IMR-90 (cell line): ENCODE data around the gene UBALD1. TPM values are rescaled to one million over a fixed set of nuclear protein-coding genes. Genes with fewer than 3 reads are reported as not detected.

ENCODE experiments used
- ATAC-seq: fragments of 200-7000 bp; cut with Tn5 transposase; 2 replicates; pipeline ENCODE4 v1.9.1; 2020; ENCODE audit warnings: low read depth, mild to moderate bottlenecking, moderate library complexity
- BruUV-seq: library from RNA; stranded (reverse); fragments of 400-500 nt; replicated peaks from 2 replicates; lab custom pipeline; 2021; lab: Mats Ljungman, UMichigan
- CTCF ChIA-PET: fragments of 300-600 bp; formaldehyde crosslinking; extraction: SDS; loops from one replicate; lab custom pipeline; 2021; ENCODE audit warnings: antibody characterized with exemption; lab: Yijun Ruan, JAX
- POLR2A ChIA-PET: fragments of 300-600 bp; sonication (Branson Sonifier 250); formaldehyde crosslinking; loops from one replicate; lab custom pipeline; 2022; ENCODE audit warnings: antibody characterized with exemption; ENCODE audit not compliant: unreplicated experiment; lab: Charles Lee
- DNase-seq: peaks from one replicate; pipeline ENCODE4 v3.0.0; 2013
- H2AFZ ChIP-seq: replicated peaks from 2 replicates; pipeline ENCODE3; 2013; ENCODE audit warnings: low read length, mild to moderate bottlenecking; ENCODE audit not compliant: poor library complexity
- H2AK5ac ChIP-seq: 2 replicates; pipeline ENCODE4 v1.6.1; 2013; ENCODE audit warnings: low read depth, low read length, inconsistent platforms
- H2AK9ac ChIP-seq: replicated peaks from 2 replicates; pipeline ENCODE3; 2013; ENCODE audit warnings: mild to moderate bottlenecking, low read depth, low read length, moderate library complexity; ENCODE audit not compliant: poor library complexity
- H2BK120ac ChIP-seq: 2 replicates; pipeline ENCODE4 v1.6.1; 2013; ENCODE audit warnings: low read depth, low read length, inconsistent platforms
- H2BK15ac ChIP-seq: 3 replicates; pipeline ENCODE4 v1.6.1; 2013; ENCODE audit warnings: low read depth, low read length, inconsistent platforms
- H2BK20ac ChIP-seq: 2 replicates; pipeline ENCODE4 v1.6.1; 2013; ENCODE audit warnings: low read depth, mild to moderate bottlenecking, inconsistent platforms, low read length, moderate library complexity
- H2BK5ac ChIP-seq: 2 replicates; pipeline ENCODE4 v1.6.1; 2013; ENCODE audit warnings: mild to moderate bottlenecking, low read depth, low read length, inconsistent platforms; ENCODE audit not compliant: poor library complexity, severe bottlenecking
- H3K14ac ChIP-seq: replicated peaks from 2 replicates; pipeline ENCODE4 v1.6.1; 2013; ENCODE audit warnings: low read depth, low read length, inconsistent platforms
- H3K18ac ChIP-seq: 2 replicates; pipeline ENCODE4 v1.6.1; 2013; ENCODE audit warnings: low read depth, low read length, control low read depth
- H3K23ac ChIP-seq: 2 replicates; pipeline ENCODE4 v1.6.1; 2013; ENCODE audit warnings: low read depth, low read length, inconsistent platforms
- H3K27ac ChIP-seq: 2 replicates; pipeline ENCODE4 v1.5.1; 2013; ENCODE audit warnings: mild to moderate bottlenecking, control low read depth, low read length; ENCODE audit not compliant: insufficient read depth
- H3K27me3 ChIP-seq: 2 replicates; pipeline ENCODE4 v1.6.1; 2013; ENCODE audit warnings: low read length; ENCODE audit not compliant: control insufficient read depth, insufficient read depth
- H3K36me3 ChIP-seq: 2 replicates; pipeline ENCODE4 v1.6.1; 2013; ENCODE audit warnings: low read length, mixed read lengths; ENCODE audit not compliant: control insufficient read depth, insufficient read depth
- H3K4ac ChIP-seq: 2 replicates; pipeline ENCODE4 v1.6.1; 2013; ENCODE audit warnings: low read depth, low read length, inconsistent platforms
- H3K4me1 ChIP-seq: 2 replicates; pipeline ENCODE4 v1.6.1; 2013; ENCODE audit warnings: low read length, mixed read lengths; ENCODE audit not compliant: control insufficient read depth, insufficient read depth
- H3K4me2 ChIP-seq: 2 replicates; pipeline ENCODE4 v1.6.1; 2013; ENCODE audit warnings: low read depth, mild to moderate bottlenecking, control low read depth, low read length, moderate library complexity
- H3K4me3 ChIP-seq: 2 replicates; pipeline ENCODE4 v1.5.1; 2013; ENCODE audit warnings: low read depth, mild to moderate bottlenecking, control low read depth, low read length, moderate library complexity; ENCODE audit not compliant: insufficient read depth
- H3K56ac ChIP-seq: 2 replicates; pipeline ENCODE4 v1.6.1; 2013; ENCODE audit warnings: low read length, inconsistent platforms; ENCODE audit not compliant: insufficient read depth; ENCODE audit errors: extremely low read depth
- H3K79me1 ChIP-seq, 2 experiments: 2 replicates each; pipeline ENCODE4 v1.6.1; 2013; ENCODE audit warnings: low read length in 2 of 2, inconsistent platforms in 1 of 2, low read depth in 1 of 2
- H3K9ac ChIP-seq: 2 replicates; pipeline ENCODE4 v1.6.1; 2013; ENCODE audit warnings: low read depth, low read length, control low read depth
- H3K9me1 ChIP-seq: 2 replicates; pipeline ENCODE4 v1.6.1; 2013; ENCODE audit warnings: low read length, inconsistent platforms; ENCODE audit not compliant: insufficient read depth
- H3K9me3 ChIP-seq: 2 replicates; pipeline ENCODE4 v1.6.1; 2013; ENCODE audit warnings: low read length; ENCODE audit not compliant: control insufficient read depth, insufficient read depth
- H4K20me1 ChIP-seq: 2 replicates; pipeline ENCODE4 v1.6.1; 2013; ENCODE audit warnings: low read length, inconsistent platforms; ENCODE audit not compliant: insufficient read depth
- H4K5ac ChIP-seq: 2 replicates; pipeline ENCODE4 v1.6.1; 2013; ENCODE audit warnings: mild to moderate bottlenecking, low read depth, low read length, control low read depth
- H4K8ac ChIP-seq, 2 experiments: 2 replicates each; pipeline ENCODE4 v1.6.1; 2013; ENCODE audit warnings: low read depth in 2 of 2, low read length in 2 of 2, control low read depth in 1 of 2, inconsistent platforms in 1 of 2
- H4K91ac ChIP-seq: 2 replicates; pipeline ENCODE4 v1.6.1; 2013; ENCODE audit warnings: low read depth, low read length, inconsistent platforms; ENCODE audit not compliant: insufficient read depth
- BHLHE40 ChIP-seq: fragments of 150-350 bp; IDR thresholded peaks from 2 replicates; pipeline ENCODE4 v1.6.1; 2016; ENCODE audit warnings: mild to moderate bottlenecking, low read depth, low read length
- CEBPB ChIP-seq: IDR thresholded peaks from 2 replicates; pipeline ENCODE4 v1.6.1; 2012; ENCODE audit warnings: low read depth, low read length, improper control_type of control experiment
- CHD1 ChIP-seq: IDR thresholded peaks from 2 replicates; pipeline ENCODE4 v1.6.1; 2012; ENCODE audit warnings: low read depth, low read length, improper control_type of control experiment
- CTCF ChIP-seq: conservative IDR thresholded peaks from 2 replicates; pipeline ENCODE4 v1.5.1; 2012; ENCODE audit warnings: mild to moderate bottlenecking, low read depth, low read length, improper control_type of control experiment
- FOS ChIP-seq: fragments of 150-350 bp; IDR thresholded peaks from 2 replicates; pipeline ENCODE4 v1.6.1; 2016; ENCODE audit warnings: low read depth, low read length
- MAFK ChIP-seq: IDR thresholded peaks from 2 replicates; pipeline ENCODE4 v1.6.1; 2012; ENCODE audit warnings: low read depth, low read length, improper control_type of control experiment
- MAZ ChIP-seq: IDR thresholded peaks from 2 replicates; pipeline ENCODE4 v1.6.1; 2012; ENCODE audit warnings: low read depth, mild to moderate bottlenecking, low read length, improper control_type of control experiment, moderate library complexity, borderline replicate concordance
- NFE2L2 ChIP-seq: fragments of 150-350 bp; IDR thresholded peaks from 2 replicates; pipeline ENCODE4 v1.6.1; 2016; ENCODE audit warnings: low read depth, mild to moderate bottlenecking, low read length
- POLR2A ChIP-seq: IDR thresholded peaks from 2 replicates; pipeline ENCODE4 v1.6.1; 2012; ENCODE audit warnings: mild to moderate bottlenecking, low read depth, low read length
- RAD21 ChIP-seq: IDR thresholded peaks from 2 replicates; pipeline ENCODE4 v1.6.1; 2012; ENCODE audit warnings: low read length, improper control_type of control experiment
- RCOR1 ChIP-seq: IDR thresholded peaks from 2 replicates; pipeline ENCODE4 v1.6.1; 2012; ENCODE audit warnings: mild to moderate bottlenecking, low read length, improper control_type of control experiment; ENCODE audit not compliant: insufficient replicate concordance
- RFX5 ChIP-seq: IDR thresholded peaks from 2 replicates; pipeline ENCODE4 v1.8.0; 2012; ENCODE audit warnings: low read depth, mild to moderate bottlenecking, low read length, moderate library complexity
- SMC3 ChIP-seq: fragments of 150-350 bp; IDR thresholded peaks from 2 replicates; pipeline ENCODE4 v1.6.1; 2016; ENCODE audit warnings: low read depth, mild to moderate bottlenecking, antibody characterized with exemption, low read length, moderate library complexity
- USF2 ChIP-seq: fragments of 150-350 bp; IDR thresholded peaks from 2 replicates; pipeline ENCODE4 v1.6.1; 2017; ENCODE audit warnings: mild to moderate bottlenecking, antibody characterized with exemption, low read length, low read depth
- WGBS, 2 experiments: methylation state at CpG; one replicate each; pipeline versions ENCODE4 v1.1.5 to v1.1.7; 2013; ENCODE audit warnings: missing lambda C conversion rate in 2 of 2; ENCODE audit not compliant: insufficient read length in 1 of 2; ENCODE audit errors: extremely low coverage in 2 of 2; 5-methylcytosine and 5-hydroxymethylcytosine counted together
- dilution Hi-C: fragments of 300-500 bp; cut with HindIII; formaldehyde crosslinking; loops from one replicate; pipeline ENCODE4 v1.14.3; 2018; ENCODE audit warnings: low sequenced_read_pairs; ENCODE audit not compliant: unreplicated experiment
- in situ Hi-C: fragments of 300-500 bp; cut with MboI; formaldehyde crosslinking; loops from 3 replicates; pipeline ENCODE4 v1.14.3; 2019; ENCODE audit warnings: low sequenced_read_pairs, inconsistent platforms, mixed read lengths
- intact Hi-C: fragments of 100-400 bp; cut with micrococcal nuclease; formaldehyde crosslinking; loops from 2 replicates; pipeline ENCODE4 v1.10.0; 2022
- polyA plus RNA-seq, 3 experiments: library from polyadenylated mRNA; depleted of rRNA; stranded (reverse); fragments of >200 nt; gene quantifications; 2 replicates each; pipeline ENCODE4 v1.2.3, GENCODE V29; 2012; ENCODE audit warnings: low replicate concordance in 1 of 3
- total RNA-seq: library from RNA; depleted of rRNA; stranded (reverse); fragments of >200 nt; gene quantifications from 2 replicates; pipeline ENCODE4 v1.2.3, GENCODE V29; 2012

UBALD1 gene
- total and polyA plus RNA-seq, 2 of the 4 experiments (the other 2 are of a cell fraction), result 1.3 to 14.5 TPM

GRCh38 chr16:4624827-4625559, 10.3 kb upstream of the UBALD1 start:
- peak overlapping the region; percentile 25 for H3K56ac ChIP-seq
- ATAC-seq (peak; percentile 77), DNase-seq (peak; percentile 61)
- no peaks in the 10 kb centered on the region for H3K27me3 ChIP-seq
- H3K4me2 ChIP-seq, result peak overlapping the region; percentile 94
- H4K91ac ChIP-seq, result peak overlapping the region; percentile 73
- H3K18ac ChIP-seq, result peak overlapping the region; percentile 43; the same call in 1 of the 2 replicates
- H3K36me3 ChIP-seq, result 0 out of 2 replicates have a peak, but pooled peaks cover 2% of the 10 kb centered on the region
- peaks cover 35% of the 10 kb centered on the region for H4K20me1 ChIP-seq
- peak overlapping the region; percentile 92 for H3K14ac ChIP-seq
- H3K4me1 ChIP-seq, result peaks cover 11% of the 10 kb centered on the region
- no TSS peak for BruUV-seq
- H2BK15ac ChIP-seq, result no peak overlapping the region
- peak overlapping the region; percentile 59 to 93 for H4K8ac ChIP-seq
- ChIA-PET POLR2A (no interaction called here), CTCF (interaction anchor here (1.1 to 1.4 kb wide), 3 partner anchors 9 to 75 kb away, joined by 3 to 6 read pairs (median 5); no protein-coding TSS in a partner anchor)
- intact Hi-C loops (no loop called here), in situ Hi-C loops (no loop called here), dilution Hi-C loops (no loop called here)
- H3K23ac ChIP-seq, result peak overlapping the region; percentile 76; the same call in 1 of the 2 replicates
- H3K79me1 ChIP-seq, result peaks cover 9 to 39% of the 10 kb centered on the region in 2 experiments; a peak in 2 of 4 replicates
- H2AK5ac ChIP-seq, result peak overlapping the region; percentile 91
- peak overlapping the region; percentile 98 for H2AK9ac ChIP-seq
- peak overlapping the region; percentile 89 for H3K4me3 ChIP-seq
- H2BK5ac ChIP-seq, result peak overlapping the region; percentile 90
- H2BK120ac ChIP-seq, result no peak overlapping the region
- 1% methylated on average over 30 of the region's 80 CpGs; no CpG with 5 or more reads in 1 of the 2 experiments for WGBS, 2 experiments
- H3K4ac ChIP-seq, result peak overlapping the region; percentile 97
- peak overlapping the region; percentile 91 for H3K9ac ChIP-seq
- peaks cover 7% of the 10 kb centered on the region for H3K9me1 ChIP-seq
- peak overlapping the region; percentile 98 for H2AFZ ChIP-seq
- H4K5ac ChIP-seq, result peak overlapping the region; percentile 76
- H3K27ac ChIP-seq, result peak overlapping the region; percentile 96
- H2BK20ac ChIP-seq, result no peak overlapping the region
- H3K9me3 ChIP-seq, result no peaks in the 10 kb centered on the region
- TF ChIP-seq RCOR1 (peak; percentile 46), USF2 (no peak), SMC3 (no peak), CTCF (no peak), MAFK (no peak), RFX5 (no peak), RAD21 (no peak), CHD1 (no peak), NFE2L2 (no peak; the same call in 1 of the 2 replicates), POLR2A (peak; percentile 94), BHLHE40 (no peak), MAZ (peak; percentile 10; the same call in 1 of the 2 replicates), CEBPB (no peak), FOS (no peak)
